Astrocyte (in vitro differentiated cells and primary cell): Measurements from ENCODE around the gene SSMEM1. TPM values are rescaled to one million over a fixed set of nuclear protein-coding genes. Genes with fewer than 3 reads are reported as not detected.
"Not testable (repeated sequence)": the region's sequence is repeated elsewhere in the genome, so short reads cannot be mapped to it uniquely, and the experiment has no call there.

Experiments
- DNase-seq: peaks from one replicate; pipeline ENCODE4 v3.0.0-alpha.2; 2010; ENCODE audit warnings: low read depth
- FAIRE-seq: peaks from 2 replicates; lab custom pipeline; 2011; peaks lifted over from hg19 to GRCh38; lab: Jason Lieb, UNC
- H2AFZ ChIP-seq: 2 replicates; pipeline ENCODE4 v1.6.0; 2012; ENCODE audit warnings: low read depth, low read length, inconsistent platforms
- H3K27ac ChIP-seq: 2 replicates; pipeline ENCODE4 v1.5.1; 2011; ENCODE audit warnings: low read depth, low read length, inconsistent platforms
- H3K27me3 ChIP-seq: 2 replicates; pipeline ENCODE4 v1.6.0; 2011; ENCODE audit warnings: low read length, inconsistent platforms; ENCODE audit not compliant: insufficient read depth
- H3K36me3 ChIP-seq: 2 replicates; pipeline ENCODE4 v1.5.1; 2011; ENCODE audit warnings: low read length, inconsistent platforms; ENCODE audit not compliant: insufficient read depth
- H3K4me1 ChIP-seq: 2 replicates; pipeline ENCODE4 v1.5.1; 2011; ENCODE audit warnings: low read length, inconsistent platforms; ENCODE audit not compliant: insufficient read depth
- H3K4me2 ChIP-seq: 2 replicates; pipeline ENCODE4 v1.6.0; 2012; ENCODE audit warnings: low read length, inconsistent platforms
- H3K4me3 ChIP-seq: 2 replicates; pipeline ENCODE4 v1.5.1; 2011; ENCODE audit warnings: low read depth, mild to moderate bottlenecking, low read length, inconsistent platforms; ENCODE audit not compliant: insufficient read depth
- H3K79me2 ChIP-seq: 2 replicates; pipeline ENCODE4 v1.6.0; 2012; ENCODE audit warnings: mild to moderate bottlenecking, low read length, inconsistent platforms; ENCODE audit not compliant: insufficient read depth
- H3K9ac ChIP-seq: 2 replicates; pipeline ENCODE4 v1.6.0; 2012; ENCODE audit warnings: mild to moderate bottlenecking, low read length, inconsistent platforms
- H3K9me3 ChIP-seq: 2 replicates; pipeline ENCODE4 v1.5.1; 2012; ENCODE audit warnings: low read depth, mild to moderate bottlenecking, low read length, inconsistent platforms; ENCODE audit not compliant: insufficient read depth
- H4K20me1 ChIP-seq: 2 replicates; pipeline ENCODE4 v1.6.0; 2012; ENCODE audit warnings: low read length, inconsistent platforms; ENCODE audit not compliant: insufficient read depth
- H3K27ac Mint-ChIP-seq: one replicate; pipeline ENCODE4 v1.8.0; 2021; ENCODE audit warnings: mild to moderate bottlenecking, mixed read lengths; ENCODE audit not compliant: unreplicated experiment
- H3K27me3 Mint-ChIP-seq: one replicate; pipeline ENCODE4 v1.8.0; 2021; ENCODE audit warnings: low read depth, mixed read lengths; ENCODE audit not compliant: unreplicated experiment
- H3K36me3 Mint-ChIP-seq: one replicate; pipeline ENCODE4 v1.8.0; 2021; ENCODE audit warnings: low read depth, mixed read lengths; ENCODE audit not compliant: unreplicated experiment
- H3K4me1 Mint-ChIP-seq: one replicate; pipeline ENCODE4 v1.8.0; 2021; ENCODE audit warnings: low read depth, mixed read lengths; ENCODE audit not compliant: unreplicated experiment
- H3K4me3 Mint-ChIP-seq: one replicate; pipeline ENCODE4 v1.8.0; 2021; ENCODE audit warnings: mild to moderate bottlenecking, moderate library complexity, mixed read lengths; ENCODE audit not compliant: unreplicated experiment
- H3K9me3 Mint-ChIP-seq: one replicate; pipeline ENCODE4 v1.8.0; 2021; ENCODE audit warnings: mild to moderate bottlenecking, mixed read lengths; ENCODE audit not compliant: unreplicated experiment
- EZH2 ChIP-seq: IDR thresholded peaks from 2 replicates; pipeline ENCODE4 v1.6.1; 2012; ENCODE audit warnings: mild to moderate bottlenecking, low read length, inconsistent platforms; ENCODE audit not compliant: insufficient read depth
- total RNA-seq: library from RNA; stranded (reverse); gene quantifications from 2 replicates; pipeline ENCODE4 v1.2.1, GENCODE V29; 2021
- TF ChIP-seq, protein P1 (sequence below): IDR thresholded peaks from 2 replicates; pipeline ENCODE4 v1.5.1; 2011; ENCODE audit warnings: low read depth, mild to moderate bottlenecking, inconsistent platforms, low read length, moderate library complexity; ENCODE audit not compliant: insufficient read depth

SSMEM1 gene
- total RNA-seq, 1 donor from 2014 or later, result not detected

- TF ChIP-seq, protein P1, sequence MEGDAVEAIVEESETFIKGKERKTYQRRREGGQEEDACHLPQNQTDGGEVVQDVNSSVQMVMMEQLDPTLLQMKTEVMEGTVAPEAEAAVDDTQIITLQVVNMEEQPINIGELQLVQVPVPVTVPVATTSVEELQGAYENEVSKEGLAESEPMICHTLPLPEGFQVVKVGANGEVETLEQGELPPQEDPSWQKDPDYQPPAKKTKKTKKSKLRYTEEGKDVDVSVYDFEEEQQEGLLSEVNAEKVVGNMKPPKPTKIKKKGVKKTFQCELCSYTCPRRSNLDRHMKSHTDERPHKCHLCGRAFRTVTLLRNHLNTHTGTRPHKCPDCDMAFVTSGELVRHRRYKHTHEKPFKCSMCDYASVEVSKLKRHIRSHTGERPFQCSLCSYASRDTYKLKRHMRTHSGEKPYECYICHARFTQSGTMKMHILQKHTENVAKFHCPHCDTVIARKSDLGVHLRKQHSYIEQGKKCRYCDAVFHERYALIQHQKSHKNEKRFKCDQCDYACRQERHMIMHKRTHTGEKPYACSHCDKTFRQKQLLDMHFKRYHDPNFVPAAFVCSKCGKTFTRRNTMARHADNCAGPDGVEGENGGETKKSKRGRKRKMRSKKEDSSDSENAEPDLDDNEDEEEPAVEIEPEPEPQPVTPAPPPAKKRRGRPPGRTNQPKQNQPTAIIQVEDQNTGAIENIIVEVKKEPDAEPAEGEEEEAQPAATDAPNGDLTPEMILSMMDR, result no peak
- no peak for TF ChIP-seq EZH2
- Histone ChIP-seq H3K27ac (no peak overlapping the region), H4K20me1 (no peaks in the 10 kb centered on the region), H3K27me3 (no peaks in the 10 kb centered on the region), H3K4me1 (no peaks in the 10 kb centered on the region), H3K4me2 (no peak overlapping the region), H2AFZ (no peak overlapping the region), H3K79me2 (no peaks in the 10 kb centered on the region), H3K36me3 (peaks cover 18% of the 10 kb centered on the region), H3K4me3 (no peak overlapping the region), H3K9me3 (no peaks in the 10 kb centered on the region), H3K9ac (no peak overlapping the region)
- Mint-ChIP-seq H3K4me3 (no peak overlapping the region), H3K27ac (no peak overlapping the region), H3K9me3 (no peaks in the 10 kb centered on the region), H3K4me1 (no peaks in the 10 kb centered on the region), H3K27me3 (no peaks in the 10 kb centered on the region), H3K36me3 (peaks cover 7% of the 10 kb centered on the region)
- FAIRE-seq (no peak), DNase-seq (no peak)
Observed at GRCh38 chr7:130182990-130183389, 24.7 kb upstream of the SSMEM1 start.

DNA sequence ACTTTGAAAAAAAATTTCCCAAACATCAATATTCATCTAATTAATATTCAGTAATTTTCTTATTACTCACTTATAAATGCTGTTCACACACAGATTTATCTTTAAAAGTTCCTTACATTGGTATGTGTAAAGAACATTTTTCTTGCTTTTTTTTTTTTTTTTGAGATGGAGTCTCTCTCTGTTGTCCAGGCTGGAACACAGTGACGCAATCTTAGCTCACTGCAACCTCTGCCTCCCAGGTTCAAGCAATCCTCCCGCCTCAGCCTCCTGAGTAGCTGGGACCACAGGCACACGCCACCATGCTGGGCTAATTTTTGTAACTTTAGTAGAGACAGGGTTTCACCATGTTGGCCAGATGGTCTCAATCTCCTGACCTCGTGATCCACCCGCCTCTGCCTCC, 23.3 kb upstream of the SSMEM1 start:
- H3K79me2 ChIP-seq, FAIRE-seq, H3K27ac Mint-ChIP-seq, H3K4me3 Mint-ChIP-seq, H4K20me1 ChIP-seq, H3K4me1 Mint-ChIP-seq, H3K4me2 ChIP-seq, H3K27me3 Mint-ChIP-seq, H3K4me1 ChIP-seq, H3K9me3 Mint-ChIP-seq, DNase-seq, H2AFZ ChIP-seq, H3K27me3 ChIP-seq, H3K36me3 Mint-ChIP-seq, H3K4me3 ChIP-seq, H3K9me3 ChIP-seq, H3K9ac ChIP-seq, H3K27ac ChIP-seq: not testable (repeated sequence)
- H3K36me3 ChIP-seq, result peaks cover 18% of the 10 kb centered on the region

DNA sequence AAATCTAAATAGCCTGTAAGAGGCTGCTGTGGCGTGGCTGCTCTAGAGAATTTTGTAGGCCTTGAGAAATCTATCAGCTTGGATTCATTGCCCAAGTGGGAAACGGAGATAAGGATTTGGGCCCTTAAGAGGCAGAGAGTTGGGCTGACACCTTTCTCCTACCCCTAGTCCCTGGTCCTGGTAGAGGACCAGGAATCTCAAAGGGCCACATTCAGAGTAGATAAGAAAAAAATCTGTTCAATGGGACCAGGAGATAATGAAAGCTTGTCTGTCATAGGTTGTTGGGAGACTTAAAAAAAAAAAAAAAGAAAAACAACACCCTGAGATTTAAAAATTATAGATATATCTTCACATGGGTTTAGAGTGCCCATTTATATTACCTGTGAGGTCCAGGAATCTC, 20.3 kb upstream of the SSMEM1 start:
- Histone ChIP-seq H3K4me1 (no peaks in the 10 kb centered on the region), H3K27ac (no peak overlapping the region), H4K20me1 (no peaks in the 10 kb centered on the region), H3K9me3 (no peaks in the 10 kb centered on the region), H3K36me3 (peaks cover 5% of the 10 kb centered on the region), H2AFZ (no peak overlapping the region), H3K9ac (no peak overlapping the region), H3K4me2 (no peak overlapping the region), H3K79me2 (no peaks in the 10 kb centered on the region), H3K27me3 (no peaks in the 10 kb centered on the region), H3K4me3 (no peak overlapping the region)
- DNase-seq (no peak), FAIRE-seq (no peak)
- no peak for TF ChIP-seq EZH2
- TF ChIP-seq, protein P1, result no peak
- Mint-ChIP-seq H3K9me3 (no peaks in the 10 kb centered on the region), H3K36me3 (peaks cover 4% of the 10 kb centered on the region), H3K27me3 (no peaks in the 10 kb centered on the region), H3K4me3 (no peak overlapping the region), H3K27ac (no peak overlapping the region), H3K4me1 (peaks cover 3% of the 10 kb centered on the region)
